ENCODE measurements around the gene TMEM132C. TPM values are rescaled to one million over a fixed set of nuclear protein-coding genes. Genes with fewer than 3 reads are reported as not detected.

Gene TMEM132C
- total RNA-seq, 1 experiment from 2014 or later, result not detected

DNA sequence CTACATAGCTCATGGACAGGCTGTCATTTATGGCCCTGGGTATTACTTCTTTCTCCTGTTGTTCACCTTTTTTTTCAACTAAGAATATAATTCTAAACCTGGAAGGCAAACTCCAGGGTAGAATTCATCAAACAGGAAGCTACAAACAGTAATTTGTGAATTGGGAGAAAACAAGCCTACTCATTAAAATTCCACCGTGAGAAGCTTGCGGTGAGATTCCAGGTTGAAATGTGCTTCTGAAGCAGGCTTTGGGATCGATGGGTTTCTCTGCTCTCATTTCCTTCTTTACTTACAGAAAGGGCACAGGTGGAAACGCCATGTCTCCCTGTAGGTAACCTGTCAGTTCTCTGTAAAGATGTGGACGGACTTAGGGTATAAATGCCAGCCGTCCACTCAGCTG is 257.5 kb downstream of the TMEM132C start:
- DNase-seq, result no peak
- no peaks in the 10 kb centered on the region for H3K27me3 Mint-ChIP-seq (ENCODE audit: unreplicated experiment)
- H3K9me3 Mint-ChIP-seq (ENCODE audit: low read depth, unreplicated experiment), result peaks cover 14% of the 10 kb centered on the region
- H3K4me1 Mint-ChIP-seq (ENCODE audit: low read depth, unreplicated experiment), result no peaks in the 10 kb centered on the region
- no peak overlapping the region for H3K27ac Mint-ChIP-seq (ENCODE audit: unreplicated experiment)
- intact Hi-C loops (cut with micrococcal nuclease; ENCODE audit: unreplicated experiment), result no loop called here
- TF ChIP-seq, protein P1, sequence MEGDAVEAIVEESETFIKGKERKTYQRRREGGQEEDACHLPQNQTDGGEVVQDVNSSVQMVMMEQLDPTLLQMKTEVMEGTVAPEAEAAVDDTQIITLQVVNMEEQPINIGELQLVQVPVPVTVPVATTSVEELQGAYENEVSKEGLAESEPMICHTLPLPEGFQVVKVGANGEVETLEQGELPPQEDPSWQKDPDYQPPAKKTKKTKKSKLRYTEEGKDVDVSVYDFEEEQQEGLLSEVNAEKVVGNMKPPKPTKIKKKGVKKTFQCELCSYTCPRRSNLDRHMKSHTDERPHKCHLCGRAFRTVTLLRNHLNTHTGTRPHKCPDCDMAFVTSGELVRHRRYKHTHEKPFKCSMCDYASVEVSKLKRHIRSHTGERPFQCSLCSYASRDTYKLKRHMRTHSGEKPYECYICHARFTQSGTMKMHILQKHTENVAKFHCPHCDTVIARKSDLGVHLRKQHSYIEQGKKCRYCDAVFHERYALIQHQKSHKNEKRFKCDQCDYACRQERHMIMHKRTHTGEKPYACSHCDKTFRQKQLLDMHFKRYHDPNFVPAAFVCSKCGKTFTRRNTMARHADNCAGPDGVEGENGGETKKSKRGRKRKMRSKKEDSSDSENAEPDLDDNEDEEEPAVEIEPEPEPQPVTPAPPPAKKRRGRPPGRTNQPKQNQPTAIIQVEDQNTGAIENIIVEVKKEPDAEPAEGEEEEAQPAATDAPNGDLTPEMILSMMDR (IDR thresholded peaks at IDR 0.05; ENCODE audit: unreplicated experiment), result no peak
- no TSS peak for BruUV-seq (replicated peaks)
- H3K4me3 Mint-ChIP-seq (ENCODE audit: low read depth, unreplicated experiment), result no peak overlapping the region
- CTCF ChIA-PET, result no interaction called here
- no peaks in the 10 kb centered on the region for H3K36me3 Mint-ChIP-seq (ENCODE audit: insufficient read depth, unreplicated experiment)

DNA sequence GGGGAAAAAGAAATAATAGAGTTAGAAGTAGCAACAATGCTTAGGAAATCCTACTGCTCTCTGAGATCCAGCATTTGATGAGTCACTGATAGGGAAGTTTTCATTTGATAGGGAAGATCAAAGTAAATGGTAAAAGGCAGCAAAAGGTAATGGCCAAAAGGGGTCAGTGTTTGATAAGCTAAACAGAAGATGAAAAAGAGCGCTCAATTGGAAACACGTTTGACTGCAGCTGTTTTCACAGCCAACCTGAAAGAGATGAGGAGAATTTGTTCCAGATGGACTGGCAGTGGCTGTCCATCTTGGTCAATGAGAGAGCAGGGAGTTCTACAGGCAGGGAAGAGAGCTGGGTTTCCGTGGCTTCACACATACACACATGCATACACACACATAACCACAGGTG is 264.2 kb downstream of the TMEM132C start:
- TF ChIP-seq, protein P1 (IDR thresholded peaks at IDR 0.05; ENCODE audit: unreplicated experiment), result no peak
- Mint-ChIP-seq H3K4me3 (ENCODE audit: low read depth, unreplicated experiment) (no peak overlapping the region), H3K27ac (ENCODE audit: unreplicated experiment) (no peak overlapping the region), H3K36me3 (ENCODE audit: insufficient read depth, unreplicated experiment) (no peaks in the 10 kb centered on the region), H3K9me3 (ENCODE audit: low read depth, unreplicated experiment) (peaks cover 16% of the 10 kb centered on the region), H3K4me1 (ENCODE audit: low read depth, unreplicated experiment) (no peaks in the 10 kb centered on the region), H3K27me3 (ENCODE audit: unreplicated experiment) (no peaks in the 10 kb centered on the region)
- intact Hi-C loops (cut with micrococcal nuclease; ENCODE audit: unreplicated experiment), result no loop called here
- no TSS peak for BruUV-seq (replicated peaks)
- DNase-seq, result no peak
- CTCF ChIA-PET, result no interaction called here

DNA sequence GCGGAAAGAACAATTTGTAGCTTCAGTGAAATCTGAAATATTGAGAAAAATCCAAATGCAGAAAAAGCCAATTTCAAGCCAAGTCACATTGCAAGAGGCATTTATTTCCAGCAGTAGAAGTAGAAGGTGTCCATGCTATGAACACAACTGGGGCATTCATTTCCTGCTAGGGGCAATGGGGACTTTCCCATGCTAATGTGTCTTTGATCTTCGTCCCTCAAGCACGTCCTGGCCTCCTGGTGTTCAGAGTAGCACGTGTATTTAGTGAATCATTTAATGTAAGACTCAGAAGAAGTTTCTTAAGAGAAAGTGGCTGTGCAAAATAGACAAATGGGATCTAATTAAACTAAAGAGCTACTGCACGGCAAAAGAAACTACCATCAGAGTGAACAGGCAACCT is 267.9 kb downstream of the TMEM132C start:
- H3K9me3 Mint-ChIP-seq (ENCODE audit: low read depth, unreplicated experiment), result peaks cover 24% of the 10 kb centered on the region
- H3K4me3 Mint-ChIP-seq (ENCODE audit: low read depth, unreplicated experiment), result no peak overlapping the region
- BruUV-seq (replicated peaks), result no TSS peak
- no peak overlapping the region for H3K27ac Mint-ChIP-seq (ENCODE audit: unreplicated experiment)
- no peaks in the 10 kb centered on the region for H3K36me3 Mint-ChIP-seq (ENCODE audit: insufficient read depth, unreplicated experiment)
- CTCF ChIA-PET, result no interaction called here
- intact Hi-C loops (cut with micrococcal nuclease; ENCODE audit: unreplicated experiment), result no loop called here
- TF ChIP-seq, protein P1 (IDR thresholded peaks at IDR 0.05; ENCODE audit: unreplicated experiment), result no peak
- H3K27me3 Mint-ChIP-seq (ENCODE audit: unreplicated experiment), result no peaks in the 10 kb centered on the region
- no peak for DNase-seq
- no peaks in the 10 kb centered on the region for H3K4me1 Mint-ChIP-seq (ENCODE audit: low read depth, unreplicated experiment)

DNA sequence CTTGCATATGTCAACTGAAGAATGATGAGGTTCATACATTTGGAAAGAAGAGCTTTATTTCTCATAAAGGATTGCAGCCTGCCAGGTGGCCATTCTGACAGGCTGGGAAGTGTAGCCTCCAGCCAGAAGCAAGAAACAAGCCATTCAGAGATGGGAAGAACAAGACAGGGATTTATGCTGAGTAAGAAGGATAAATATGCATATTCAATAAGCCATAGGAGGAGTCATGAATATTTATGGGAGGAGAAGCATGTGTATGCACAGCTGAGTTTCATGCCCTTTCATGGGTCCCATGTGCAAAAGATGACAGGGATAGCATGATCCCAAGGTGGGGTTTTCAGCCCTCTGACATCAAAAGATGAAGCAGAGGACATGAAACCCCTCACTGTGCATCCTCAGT is 269.8 kb downstream of the TMEM132C start:
- BruUV-seq (replicated peaks), result no TSS peak
- no peak overlapping the region for H3K27ac Mint-ChIP-seq (ENCODE audit: unreplicated experiment)
- TF ChIP-seq, protein P1 (IDR thresholded peaks at IDR 0.05; ENCODE audit: unreplicated experiment), result no peak
- H3K36me3 Mint-ChIP-seq (ENCODE audit: insufficient read depth, unreplicated experiment), result no peaks in the 10 kb centered on the region
- H3K9me3 Mint-ChIP-seq (ENCODE audit: low read depth, unreplicated experiment), result peaks cover 24% of the 10 kb centered on the region
- H3K4me1 Mint-ChIP-seq (ENCODE audit: low read depth, unreplicated experiment), result no peaks in the 10 kb centered on the region
- H3K27me3 Mint-ChIP-seq (ENCODE audit: unreplicated experiment), result no peaks in the 10 kb centered on the region
- CTCF ChIA-PET, result no interaction called here
- no peak overlapping the region for H3K4me3 Mint-ChIP-seq (ENCODE audit: low read depth, unreplicated experiment)
- DNase-seq, result no peak
- intact Hi-C loops (cut with micrococcal nuclease; ENCODE audit: unreplicated experiment), result no loop called here

DNA sequence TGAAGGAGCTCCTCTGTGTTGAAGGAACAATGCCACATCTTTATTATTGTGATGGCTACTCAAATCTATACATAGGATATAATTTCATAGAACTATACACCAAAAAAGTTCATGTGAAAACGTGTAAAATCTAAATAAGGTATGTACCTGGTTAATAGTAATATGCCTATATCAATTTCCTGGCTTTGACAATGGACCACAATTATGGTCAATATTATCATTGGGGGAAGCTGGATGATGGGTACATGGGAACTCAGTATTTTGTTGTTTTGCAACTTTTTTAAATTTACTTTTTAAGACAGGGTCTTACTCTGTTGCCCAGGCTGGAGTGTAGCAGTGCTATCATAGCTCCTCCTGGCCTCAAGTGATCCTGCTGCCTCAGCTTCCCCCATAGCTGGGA is 270.7 kb downstream of the TMEM132C start:
- CTCF ChIA-PET, result no interaction called here
- TF ChIP-seq, protein P1 (IDR thresholded peaks at IDR 0.05; ENCODE audit: unreplicated experiment), result no peak
- no peak for DNase-seq
- no peak overlapping the region for H3K27ac Mint-ChIP-seq (ENCODE audit: unreplicated experiment)
- no peaks in the 10 kb centered on the region for H3K36me3 Mint-ChIP-seq (ENCODE audit: insufficient read depth, unreplicated experiment)
- no peaks in the 10 kb centered on the region for H3K27me3 Mint-ChIP-seq (ENCODE audit: unreplicated experiment)
- no TSS peak for BruUV-seq (replicated peaks)
- H3K4me3 Mint-ChIP-seq (ENCODE audit: low read depth, unreplicated experiment), result no peak overlapping the region
- H3K4me1 Mint-ChIP-seq (ENCODE audit: low read depth, unreplicated experiment), result no peaks in the 10 kb centered on the region
- peaks cover 24% of the 10 kb centered on the region for H3K9me3 Mint-ChIP-seq (ENCODE audit: low read depth, unreplicated experiment)
- intact Hi-C loops (cut with micrococcal nuclease; ENCODE audit: unreplicated experiment), result no loop called here
